HFFc6 (cell line): ENCODE measurements around the gene GNG14. TPM values are rescaled to one million over a fixed set of nuclear protein-coding genes. Genes with fewer than 3 reads are reported as not detected.
"Not testable (repeated sequence)": the region's sequence is repeated elsewhere in the genome, so short reads cannot be mapped to it uniquely, and the experiment has no call there.

Source experiments
- DNase-seq: peaks from one replicate; pipeline ENCODE4 v3.0.0-alpha.2; 2018
- H3K27ac Mint-ChIP-seq: 2 replicates; pipeline ENCODE4 v1.8.0; 2020; ENCODE audit warnings: mild to moderate bottlenecking, mixed read lengths
- H3K27me3 Mint-ChIP-seq: 2 replicates; pipeline ENCODE4 v1.8.0; 2021; ENCODE audit warnings: mild to moderate bottlenecking, moderate library complexity, mixed read lengths; ENCODE audit not compliant: insufficient read depth
- H3K36me3 Mint-ChIP-seq: 2 replicates; pipeline ENCODE4 v1.8.0; 2021; ENCODE audit warnings: low read depth, mixed read lengths
- H3K4me1 Mint-ChIP-seq: 2 replicates; pipeline ENCODE4 v1.8.0; 2020; ENCODE audit warnings: low read depth, mixed read lengths
- H3K4me3 Mint-ChIP-seq: 2 replicates; pipeline ENCODE4 v1.8.0; 2020; ENCODE audit warnings: mild to moderate bottlenecking, moderate library complexity, mixed read lengths
- H3K9me3 Mint-ChIP-seq: 2 replicates; pipeline ENCODE4 v1.8.0; 2020; ENCODE audit warnings: mild to moderate bottlenecking, mixed read lengths
- CTCF ChIP-seq: fragments of 200-600 bp; sonication (generic); IDR thresholded peaks from 2 replicates; pipeline ENCODE4 v1.5.0; 2021; ENCODE audit warnings: antibody characterized with exemption, mild to moderate bottlenecking
- long read RNA-seq: library from polyadenylated mRNA; unstranded; transcript quantifications from one replicate; pipeline ENCODE4 v2.0.0, GENCODE V29; 2019
- total RNA-seq, 6 experiments: library from RNA; stranded (reverse); fragmentation: NEBNext Ultra II Directional; extraction: Animal tissue kit (Norgen Biotek cat#: 25700); gene quantifications; 2 replicates in 1 of 6; 3 replicates in 5 of 6; pipeline ENCODE4 v1.2.3, GENCODE V29; 2021

The GNG14 gene
- total RNA-seq, result not detected
- long read RNA-seq, result 0 reads

- H3K27me3 Mint-ChIP-seq, result peaks cover 1% of the 10 kb centered on the region
- 0 out of 2 replicates have a peak, but pooled peaks have one; percentile 9 for TF ChIP-seq CTCF
- DNase-seq, result no peak
- peaks cover 9% of the 10 kb centered on the region; the same call in 1 of the 2 replicates for H3K36me3 Mint-ChIP-seq
- H3K4me1 Mint-ChIP-seq, result no peaks in the 10 kb centered on the region
- no peaks in the 10 kb centered on the region for H3K9me3 Mint-ChIP-seq
- no peak within 1 kb of the TSS for H3K27ac Mint-ChIP-seq
- H3K4me3 Mint-ChIP-seq, result no peak within 1 kb of the TSS
Measured at GRCh38 chr19:12687496-12688196, at the start of gene GNG14. Gene GNG14, plus strand, starts transcription at chr19:12687998. Its CDS starts 51 bp downstream, at chr19:12688049.

DNA sequence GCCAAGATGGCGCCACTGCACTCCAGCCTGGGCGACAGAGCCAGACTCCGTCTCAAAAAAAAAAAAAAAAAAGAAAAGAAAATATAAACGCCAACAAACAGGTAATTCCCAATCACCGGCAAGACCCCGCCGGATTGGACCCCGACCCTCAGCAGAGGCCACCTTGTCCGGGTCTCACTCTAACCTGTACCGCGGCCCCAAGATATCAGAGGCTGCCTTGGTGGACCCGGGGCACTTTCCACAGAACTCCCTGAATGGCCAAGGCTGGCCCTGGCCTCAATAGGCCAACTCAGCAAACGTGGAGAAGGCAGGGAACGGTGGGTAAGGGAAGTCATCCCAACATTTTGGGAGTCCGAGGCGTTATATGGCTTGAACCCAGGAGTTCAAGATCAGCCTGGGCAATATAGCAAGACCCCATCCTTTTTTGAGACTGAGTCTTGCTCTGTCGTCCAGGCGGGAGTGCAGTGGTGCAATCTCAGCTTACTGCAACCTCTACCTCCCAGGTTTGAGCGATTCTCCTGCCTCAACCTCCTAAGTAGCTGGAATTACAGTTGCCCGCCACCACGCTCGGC is 49.1 kb upstream of the GNG14 start:
- TF ChIP-seq CTCF, result no peak
- Mint-ChIP-seq H3K4me3 (no peak overlapping the region), H3K36me3 (peaks cover 27% of the 10 kb centered on the region), H3K27ac (no peak overlapping the region), H3K4me1 (peaks cover 7% of the 10 kb centered on the region; the same call in 1 of the 2 replicates), H3K9me3 (peaks cover 39% of the 10 kb centered on the region), H3K27me3 (no peaks in the 10 kb centered on the region; the same call in 1 of the 2 replicates)
- DNase-seq, result no peak

DNA sequence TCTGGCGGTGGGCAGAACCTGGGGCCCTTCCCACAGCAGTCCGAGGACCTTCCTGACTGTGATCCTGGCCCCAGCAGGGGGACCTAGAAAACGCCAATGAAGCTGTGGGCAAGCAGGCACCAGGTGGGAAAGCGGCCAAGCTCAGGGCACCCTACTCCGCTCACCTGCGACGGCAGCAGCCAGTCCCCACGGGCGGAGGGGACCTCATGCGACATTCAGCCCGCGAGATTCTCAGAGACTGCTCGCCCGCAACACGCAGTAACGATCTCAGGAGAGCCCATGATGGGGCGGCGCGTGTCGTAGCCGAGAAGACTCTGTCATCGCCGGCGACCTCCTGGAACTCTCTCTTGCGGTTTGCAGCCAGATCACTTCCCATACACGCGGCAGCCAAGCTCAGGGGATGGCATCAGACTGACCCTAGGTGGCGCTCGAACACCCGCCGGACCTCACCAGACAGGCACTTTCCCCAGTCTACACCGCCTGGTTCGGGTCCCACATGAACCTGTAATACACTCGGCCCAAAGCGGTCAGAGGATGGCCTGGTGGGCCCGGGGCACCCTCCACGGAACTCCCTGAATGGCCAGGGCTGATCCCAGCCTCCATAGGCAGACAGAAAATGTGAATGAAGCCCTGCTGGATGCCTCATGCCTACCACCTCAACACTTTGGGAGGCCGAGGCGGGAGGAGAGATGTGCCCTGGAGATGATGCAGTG is 47.7 kb upstream of the GNG14 start:
- Mint-ChIP-seq H3K9me3 (peaks cover 30% of the 10 kb centered on the region), H3K4me1 (peaks cover 7% of the 10 kb centered on the region; the same call in 1 of the 2 replicates), H3K4me3 (peak overlapping the region; percentile 65), H3K36me3 (peaks cover 19% of the 10 kb centered on the region), H3K27me3 (no peaks in the 10 kb centered on the region; the same call in 1 of the 2 replicates), H3K27ac (peak overlapping the region; percentile 53; the same call in 1 of the 2 replicates)
- TF ChIP-seq CTCF, result peak; percentile 79
- peak; percentile 25 for DNase-seq

DNA sequence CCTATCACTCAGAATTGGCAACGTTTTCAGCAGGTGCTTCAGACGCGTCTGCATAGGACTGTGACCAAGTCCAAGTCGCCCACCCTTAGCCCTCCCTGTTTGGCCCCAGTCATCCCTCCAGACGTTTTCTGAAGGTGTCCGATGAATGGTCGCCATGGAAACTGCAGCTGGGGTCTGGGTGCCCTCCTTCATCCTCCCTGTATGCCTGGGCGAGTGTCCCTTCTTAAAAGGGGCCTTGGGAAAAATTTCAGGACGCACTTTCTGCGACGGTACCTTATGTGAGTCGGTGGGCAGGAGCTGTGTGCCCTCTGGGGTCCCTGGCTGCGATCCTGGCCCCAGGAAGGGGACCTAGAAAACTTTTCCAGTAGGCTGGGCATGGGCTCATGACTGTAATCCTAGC is 46.3 kb upstream of the GNG14 start:
- Mint-ChIP-seq H3K9me3 (peaks cover 23% of the 10 kb centered on the region), H3K4me1 (peaks cover 7% of the 10 kb centered on the region; the same call in 1 of the 2 replicates), H3K27me3 (no peaks in the 10 kb centered on the region; the same call in 1 of the 2 replicates), H3K4me3 (no peak overlapping the region), H3K36me3 (peaks cover 20% of the 10 kb centered on the region), H3K27ac (no peak overlapping the region)
- no peak for TF ChIP-seq CTCF
- DNase-seq, result no peak

DNA sequence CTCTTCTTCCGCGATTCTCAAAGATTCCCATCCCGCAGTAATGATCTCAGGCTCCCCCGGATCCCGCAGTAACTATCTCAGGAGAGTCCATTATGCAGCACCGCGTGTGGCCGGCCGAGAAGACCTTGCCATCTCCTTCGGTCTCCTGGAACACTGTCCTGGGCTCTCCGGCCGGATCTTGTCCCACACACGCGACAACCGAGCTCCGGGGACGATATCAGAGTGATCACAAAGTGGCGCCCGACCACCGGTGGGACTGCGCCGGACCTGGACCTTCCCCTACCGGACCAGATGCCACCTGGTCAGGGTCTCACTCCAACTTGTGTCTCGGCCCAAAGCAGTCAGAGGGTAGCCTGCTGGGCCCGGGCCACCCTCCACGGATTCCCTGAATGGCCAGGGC is 45.3 kb upstream of the GNG14 start:
- Mint-ChIP-seq H3K27ac (no peak overlapping the region), H3K36me3 (peaks cover 19% of the 10 kb centered on the region), H3K9me3 (peaks cover 12% of the 10 kb centered on the region), H3K27me3 (no peaks in the 10 kb centered on the region; the same call in 1 of the 2 replicates), H3K4me1 (peaks cover 7% of the 10 kb centered on the region; the same call in 1 of the 2 replicates), H3K4me3 (no peak overlapping the region)
- TF ChIP-seq CTCF, result no peak
- no peak for DNase-seq

GRCh38 chr19:12643716-12644115 is 44.1 kb upstream of the GNG14 start:
- H3K9me3 Mint-ChIP-seq, result peaks cover 10% of the 10 kb centered on the region; the same call in 1 of the 2 replicates
- not testable (repeated sequence) for DNase-seq, H3K4me3 Mint-ChIP-seq, H3K4me1 Mint-ChIP-seq, H3K27me3 Mint-ChIP-seq, H3K27ac Mint-ChIP-seq
- H3K36me3 Mint-ChIP-seq, result peaks cover 18% of the 10 kb centered on the region
